Upper lobe of right lung (tissue), 1 donor: ENCODE results near the gene LUC7L3. TPM values are rescaled to one million over a fixed set of nuclear protein-coding genes. Genes with fewer than 3 reads are reported as not detected.

Source experiments
- ATAC-seq: fragments of 200-7000 bp; cut with Tn5 transposase; one replicate; pipeline ENCODE4 v1.9.1; 2020; ENCODE audit warnings: mild to moderate bottlenecking, moderate library complexity
- DNase-seq: peaks from one replicate; pipeline ENCODE4 v3.0.0-alpha.2; 2020
- H3K27ac ChIP-seq: fragments of 200-600 bp; one replicate; pipeline ENCODE4 v1.8.0; 2022
- H3K27me3 ChIP-seq: fragments of 200-600 bp; one replicate; pipeline ENCODE4 v1.8.0; 2022; ENCODE audit warnings: mild to moderate bottlenecking
- H3K36me3 ChIP-seq: fragments of 200-600 bp; one replicate; pipeline ENCODE4 v1.8.0; 2022
- H3K4me1 ChIP-seq: fragments of 200-600 bp; one replicate; pipeline ENCODE4 v1.8.0; 2022
- H3K4me3 ChIP-seq: fragments of 200-600 bp; one replicate; pipeline ENCODE4 v1.8.0; 2022; ENCODE audit warnings: mild to moderate bottlenecking
- H3K9me3 ChIP-seq: fragments of 200-600 bp; one replicate; pipeline ENCODE4 v1.8.0; 2022
- intact Hi-C: fragments of 100-400 bp; cut with DNase I; formaldehyde crosslinking; loops from one replicate; pipeline ENCODE4 v1.11.0; 2022
- total RNA-seq: library from RNA; stranded (reverse); fragmentation: NEBNext Ultra II Directional; extraction: Animal tissue kit (Norgen Biotek cat#: 25700); gene quantifications from one replicate; pipeline ENCODE4 v1.2.1, GENCODE V29; 2021
- TF ChIP-seq, protein P1 (sequence below): fragments of 200-600 bp; IDR thresholded peaks from one replicate; pipeline ENCODE4 v1.8.0; 2022; ENCODE audit warnings: antibody characterized with exemption
- donor health status: DM: no; HTN: yes; CAD: no; lungs with severe emphysema.

Gene LUC7L3
- total RNA-seq, 1 donor from 2014 or later = 105 TPM

DNA sequence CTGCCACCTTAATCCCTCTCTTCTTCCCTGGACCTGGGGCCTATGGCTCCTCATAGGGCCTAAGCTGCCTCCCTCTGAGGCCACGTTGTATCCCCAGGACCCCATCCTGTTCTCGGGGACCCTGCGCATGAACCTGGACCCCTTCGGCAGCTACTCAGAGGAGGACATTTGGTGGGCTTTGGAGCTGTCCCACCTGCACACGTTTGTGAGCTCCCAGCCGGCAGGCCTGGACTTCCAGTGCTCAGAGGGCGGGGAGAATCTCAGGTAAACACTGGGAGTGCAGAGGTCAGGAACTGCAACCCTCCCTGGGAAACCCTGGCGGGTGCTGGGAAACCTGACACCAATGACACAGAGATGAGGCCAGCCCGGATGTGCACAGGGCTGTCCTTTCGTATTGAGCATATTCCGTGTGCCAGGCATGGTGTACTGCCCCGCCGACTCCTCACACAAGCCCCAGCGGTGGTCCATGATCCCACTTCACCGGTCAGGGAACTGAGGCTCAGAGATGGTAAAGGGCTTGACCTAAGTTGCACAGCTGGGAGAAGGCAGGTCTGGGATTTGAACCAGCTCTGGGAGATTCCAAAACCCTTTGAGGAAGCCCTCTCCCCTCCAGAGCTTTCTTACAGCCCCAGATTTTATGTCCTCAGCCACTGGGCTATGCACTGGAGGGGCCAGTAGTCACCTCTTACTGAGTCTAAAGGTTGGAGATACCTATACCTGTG is 34.6 kb upstream of the LUC7L3 start:
- ATAC-seq = no peak
- H3K4me3 ChIP-seq = no peak overlapping the region
- intact Hi-C loops = loop anchor here (10.0 kb wide), 1 partner anchor 140 kb away; the partner anchor contains the start of gene SPATA20
- peaks cover 20% of the 10 kb centered on the region for H3K4me1 ChIP-seq
- no peak overlapping the region for H3K27ac ChIP-seq
- H3K36me3 ChIP-seq = no peaks in the 10 kb centered on the region
- H3K27me3 ChIP-seq = no peaks in the 10 kb centered on the region
- no peaks in the 10 kb centered on the region for H3K9me3 ChIP-seq
- TF ChIP-seq, protein P1, sequence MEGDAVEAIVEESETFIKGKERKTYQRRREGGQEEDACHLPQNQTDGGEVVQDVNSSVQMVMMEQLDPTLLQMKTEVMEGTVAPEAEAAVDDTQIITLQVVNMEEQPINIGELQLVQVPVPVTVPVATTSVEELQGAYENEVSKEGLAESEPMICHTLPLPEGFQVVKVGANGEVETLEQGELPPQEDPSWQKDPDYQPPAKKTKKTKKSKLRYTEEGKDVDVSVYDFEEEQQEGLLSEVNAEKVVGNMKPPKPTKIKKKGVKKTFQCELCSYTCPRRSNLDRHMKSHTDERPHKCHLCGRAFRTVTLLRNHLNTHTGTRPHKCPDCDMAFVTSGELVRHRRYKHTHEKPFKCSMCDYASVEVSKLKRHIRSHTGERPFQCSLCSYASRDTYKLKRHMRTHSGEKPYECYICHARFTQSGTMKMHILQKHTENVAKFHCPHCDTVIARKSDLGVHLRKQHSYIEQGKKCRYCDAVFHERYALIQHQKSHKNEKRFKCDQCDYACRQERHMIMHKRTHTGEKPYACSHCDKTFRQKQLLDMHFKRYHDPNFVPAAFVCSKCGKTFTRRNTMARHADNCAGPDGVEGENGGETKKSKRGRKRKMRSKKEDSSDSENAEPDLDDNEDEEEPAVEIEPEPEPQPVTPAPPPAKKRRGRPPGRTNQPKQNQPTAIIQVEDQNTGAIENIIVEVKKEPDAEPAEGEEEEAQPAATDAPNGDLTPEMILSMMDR = no peak
- DNase-seq = peak; percentile 37

DNA sequence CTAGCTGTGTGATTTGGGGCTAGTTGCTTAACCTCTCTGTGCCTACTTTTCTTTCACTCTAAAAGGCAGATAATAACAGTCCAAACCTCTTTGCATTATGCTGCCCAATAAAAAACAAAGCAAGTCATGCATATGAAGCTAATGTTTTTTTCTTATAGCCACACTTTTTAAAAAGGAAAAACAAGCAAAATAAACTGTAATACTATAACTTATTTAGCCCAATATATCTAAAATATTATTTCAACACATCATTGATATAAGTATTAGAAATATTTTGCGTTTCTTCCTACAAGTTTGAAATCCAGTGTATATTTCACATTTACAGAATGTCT is 34.1 kb upstream of the LUC7L3 start:
- peaks cover 20% of the 10 kb centered on the region for H3K4me1 ChIP-seq
- no peak for ATAC-seq
- no peaks in the 10 kb centered on the region for H3K9me3 ChIP-seq
- TF ChIP-seq, protein P1 = no peak
- H3K27ac ChIP-seq = no peak overlapping the region
- intact Hi-C loops = loop anchor here (10.0 kb wide), 1 partner anchor 140 kb away; the partner anchor contains the start of gene SPATA20
- H3K36me3 ChIP-seq = no peaks in the 10 kb centered on the region
- H3K4me3 ChIP-seq = no peak overlapping the region
- no peaks in the 10 kb centered on the region for H3K27me3 ChIP-seq
- DNase-seq = no peak

DNA sequence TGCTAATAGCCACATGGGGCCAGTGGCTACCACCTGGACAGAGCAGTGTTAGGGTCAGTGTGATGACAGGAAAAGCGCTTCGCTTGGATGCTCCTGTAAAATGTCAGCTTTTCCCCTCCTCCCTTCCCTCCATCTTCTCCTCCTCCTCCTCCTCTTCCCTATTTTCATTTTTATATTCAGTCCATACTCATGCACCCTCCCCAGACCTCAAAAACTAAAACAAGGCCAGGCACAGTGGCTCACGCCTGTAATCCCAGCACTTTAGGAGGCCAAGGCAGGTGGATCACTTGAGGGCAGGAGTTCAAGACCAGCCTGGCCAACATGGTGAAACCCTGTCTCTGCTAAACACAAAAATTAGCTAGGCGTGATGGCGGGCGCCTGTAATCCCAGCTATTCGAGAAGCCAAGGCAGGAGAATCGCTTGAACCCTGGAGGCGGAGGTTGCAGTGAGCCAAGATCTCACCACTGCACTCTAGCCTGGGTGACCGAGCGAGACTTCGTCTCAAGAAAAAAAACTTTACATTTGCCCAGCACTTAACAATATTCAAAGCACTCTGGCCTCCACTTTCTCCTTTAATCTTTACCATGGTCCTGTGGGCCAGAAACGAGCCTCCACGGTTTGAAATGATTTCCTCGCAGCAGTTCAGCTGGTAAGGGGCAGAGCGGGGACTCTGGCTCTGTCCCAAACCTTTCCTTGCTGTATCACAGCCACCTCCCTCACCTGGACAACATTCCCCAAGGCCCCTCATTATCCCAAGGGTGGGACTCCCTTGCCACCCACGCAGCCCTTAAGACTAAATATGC is 33.5 kb upstream of the LUC7L3 start:
- TF ChIP-seq, protein P1 = no peak
- DNase-seq = peak; percentile 48
- Histone ChIP-seq H3K27ac (no peak overlapping the region), H3K9me3 (no peaks in the 10 kb centered on the region), H3K36me3 (no peaks in the 10 kb centered on the region), H3K27me3 (no peaks in the 10 kb centered on the region), H3K4me3 (no peak overlapping the region), H3K4me1 (peaks cover 23% of the 10 kb centered on the region)
- no peak for ATAC-seq
- intact Hi-C loops = loop anchor here (10.0 kb wide), 1 partner anchor 141 kb away; the partner anchor contains the start of gene SPATA20

DNA sequence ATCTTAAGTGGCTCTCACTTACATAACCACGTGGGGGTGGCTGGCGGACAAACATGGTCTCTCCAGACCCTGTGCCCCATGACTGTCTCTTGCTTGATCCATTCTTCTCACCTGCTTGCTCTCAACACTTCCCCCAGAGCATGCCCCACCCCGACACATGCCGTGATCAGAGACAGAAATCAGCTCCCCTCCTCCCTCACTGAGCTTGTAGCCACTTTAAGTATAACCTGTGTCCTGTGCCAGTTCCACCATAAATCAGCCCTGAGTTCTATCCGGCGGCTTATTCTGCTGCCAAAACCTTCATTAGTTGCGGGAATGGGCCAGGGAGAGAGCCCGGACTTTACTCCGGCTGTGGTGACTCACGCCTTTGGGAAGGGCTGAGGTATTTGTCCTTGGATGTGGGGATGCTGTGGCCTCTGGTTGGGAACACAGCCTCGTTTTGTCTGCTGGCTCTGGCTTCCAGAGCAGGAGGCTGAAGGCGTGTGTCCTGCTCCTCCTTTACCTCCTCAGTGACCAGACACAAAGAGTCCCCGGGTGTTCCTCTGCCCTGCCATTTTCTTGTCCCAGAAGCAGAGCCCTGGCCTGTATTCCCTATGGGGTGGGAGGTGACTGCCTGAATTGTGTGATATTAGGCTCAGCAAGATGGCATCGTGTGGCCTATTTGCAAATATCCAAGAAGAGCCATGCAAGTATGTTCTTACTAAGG is 32.8 kb upstream of the LUC7L3 start:
- DNase-seq = peak; percentile 66
- Histone ChIP-seq H3K4me1 (peaks cover 30% of the 10 kb centered on the region), H3K4me3 (no peak overlapping the region), H3K9me3 (no peaks in the 10 kb centered on the region), H3K27me3 (no peaks in the 10 kb centered on the region), H3K36me3 (no peaks in the 10 kb centered on the region), H3K27ac (peak overlapping the region; percentile 1)
- TF ChIP-seq, protein P1 = no peak
- peak; percentile 55 for ATAC-seq
- intact Hi-C loops = loop anchor here (10.0 kb wide), 1 partner anchor 142 kb away; the partner anchor contains the start of gene SPATA20

DNA sequence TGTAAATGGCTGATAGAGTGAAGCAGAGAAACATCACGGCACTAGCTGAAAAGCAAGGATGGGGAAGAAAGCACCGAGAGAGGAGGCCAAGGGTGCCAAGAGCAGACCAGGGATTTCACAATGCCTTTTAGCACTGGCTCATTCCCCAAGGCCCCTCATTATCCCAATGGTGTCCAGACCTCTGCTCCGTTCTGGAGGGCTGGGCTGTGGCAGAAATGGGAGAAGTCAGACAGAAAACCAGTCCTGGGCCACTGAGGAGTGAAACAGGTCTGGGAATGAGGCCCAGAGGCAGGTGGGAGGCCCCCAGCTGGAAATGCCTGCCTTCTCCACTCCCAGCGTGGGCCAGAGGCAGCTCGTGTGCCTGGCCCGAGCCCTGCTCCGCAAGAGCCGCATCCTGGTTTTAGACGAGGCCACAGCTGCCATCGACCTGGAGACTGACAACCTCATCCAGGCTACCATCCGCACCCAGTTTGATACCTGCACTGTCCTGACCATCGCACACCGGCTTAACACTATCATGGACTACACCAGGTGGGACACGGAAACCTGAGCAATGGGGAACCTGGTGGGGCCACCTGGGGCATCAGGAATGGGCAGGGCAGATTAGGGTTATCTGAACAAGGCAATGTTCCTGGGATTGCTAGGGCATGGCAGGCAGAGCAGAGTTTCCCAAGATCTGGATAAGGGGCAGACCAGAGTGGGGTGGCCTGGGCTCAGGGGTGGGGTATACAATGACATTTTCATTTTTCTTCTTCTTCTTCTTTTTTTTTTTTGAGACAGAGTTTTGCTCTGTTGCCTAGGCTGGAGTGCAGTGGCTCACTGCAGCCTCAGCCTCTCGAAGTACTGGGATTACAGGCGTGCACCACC is 32.0 kb upstream of the LUC7L3 start:
- DNase-seq (peak; percentile 63), ATAC-seq (no peak)
- Histone ChIP-seq H3K9me3 (no peaks in the 10 kb centered on the region), H3K27ac (peak overlapping the region; percentile 1), H3K4me1 (peaks cover 36% of the 10 kb centered on the region), H3K4me3 (no peak overlapping the region), H3K36me3 (peaks cover 8% of the 10 kb centered on the region), H3K27me3 (no peaks in the 10 kb centered on the region)
- intact Hi-C loops = loop anchor here (10.0 kb wide), 1 partner anchor 143 kb away; the partner anchor contains the start of gene SPATA20
- TF ChIP-seq, protein P1 = no peak
